HG02943 (cell line): ENCODE results near the gene FAM180A.
"Not testable (repeated sequence)": the region's sequence is repeated elsewhere in the genome, so short reads cannot be mapped to it uniquely, and the experiment has no call there.

Experiments used
- ATAC-seq: cut with Tn5 transposase; IDR thresholded peaks from one replicate; pipeline ENCODE4 v1.9.1; 2021; ENCODE audit warnings: mild to moderate bottlenecking, low read depth, moderate library complexity; ENCODE audit not compliant: unreplicated experiment

Gene FAM180A

DNA sequence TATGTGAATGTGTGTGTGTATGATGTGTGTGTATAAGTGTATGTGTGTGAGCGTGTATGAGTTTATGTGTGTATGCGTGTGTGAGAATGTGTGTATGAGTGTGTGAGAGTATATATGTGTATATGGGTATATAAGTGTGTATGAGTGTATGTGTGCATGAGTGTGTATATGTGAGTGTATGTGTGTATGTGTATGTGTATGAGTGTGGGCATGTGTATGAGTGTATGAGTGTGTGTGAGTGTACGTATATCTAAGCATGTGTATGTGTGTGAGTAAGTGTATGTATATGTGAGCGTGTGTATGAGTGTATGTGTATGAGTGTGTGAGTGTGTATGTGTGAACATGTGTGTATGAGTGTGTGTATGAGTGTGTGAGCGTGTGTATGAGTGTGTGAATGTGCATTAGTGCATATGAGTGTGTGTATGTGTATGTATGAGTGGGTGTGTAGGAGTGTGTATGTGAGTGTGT, 33.5 kb downstream of the FAM180A start:
- ATAC-seq = no peak

DNA sequence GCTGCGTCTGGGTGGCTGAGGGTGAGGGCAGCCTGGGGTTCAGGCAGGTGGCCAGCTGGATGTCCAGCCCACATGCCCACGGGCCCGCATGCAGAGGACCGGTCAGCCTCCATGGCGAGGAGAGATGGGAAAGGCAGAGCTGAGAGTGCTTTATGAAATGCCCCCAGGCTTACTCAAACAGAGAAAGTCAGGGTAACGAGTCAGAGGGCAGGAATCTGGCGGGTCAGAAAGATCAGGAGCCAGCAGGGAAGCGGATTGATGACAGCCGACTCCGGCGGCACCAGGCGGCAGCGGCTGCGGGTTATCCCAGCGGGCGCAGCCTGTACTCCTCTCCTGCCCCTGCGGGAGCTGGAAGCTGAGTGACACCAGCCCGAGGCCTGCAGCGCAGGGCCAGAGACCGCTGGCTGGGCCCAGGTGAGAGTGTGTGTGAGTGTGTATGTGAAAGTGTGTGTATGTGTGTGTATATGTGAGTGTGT, 34.0 kb downstream of the FAM180A start:
- no peak for ATAC-seq

DNA sequence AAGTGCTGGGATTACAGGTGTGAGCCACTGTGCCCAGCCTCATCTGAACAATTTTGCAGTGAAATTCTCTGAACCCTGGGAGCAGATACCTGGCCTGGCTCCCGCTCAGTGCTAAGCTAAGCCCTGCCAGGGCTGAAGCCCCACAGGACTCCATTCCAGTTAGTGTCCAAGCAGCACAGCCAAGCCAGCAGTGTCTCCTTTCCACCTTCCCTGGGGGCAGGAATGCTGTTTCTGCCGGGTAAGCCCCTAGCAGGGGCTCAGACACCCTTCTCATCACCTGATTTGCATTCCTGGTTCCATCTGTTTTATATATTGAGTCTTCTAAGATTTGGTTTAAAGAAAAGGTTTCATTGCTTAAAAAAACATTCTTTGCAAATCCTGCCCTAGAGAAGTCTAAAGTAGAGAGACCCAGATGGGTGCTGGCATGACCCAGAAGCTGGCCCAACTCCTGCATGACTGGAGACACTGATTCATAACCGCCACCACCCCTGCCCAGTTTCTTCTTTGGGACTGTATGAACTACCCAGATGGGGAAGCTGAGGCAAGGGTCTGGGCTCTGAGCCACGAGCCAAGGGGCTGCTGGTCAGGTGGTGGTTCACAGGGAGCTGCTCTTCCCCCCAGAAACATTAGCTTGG, 34.7 kb downstream of the FAM180A start:
- no peak for ATAC-seq

GRCh38 chr7:135712796-135713195, 35.8 kb downstream of the FAM180A start:
- ATAC-seq = no peak

DNA sequence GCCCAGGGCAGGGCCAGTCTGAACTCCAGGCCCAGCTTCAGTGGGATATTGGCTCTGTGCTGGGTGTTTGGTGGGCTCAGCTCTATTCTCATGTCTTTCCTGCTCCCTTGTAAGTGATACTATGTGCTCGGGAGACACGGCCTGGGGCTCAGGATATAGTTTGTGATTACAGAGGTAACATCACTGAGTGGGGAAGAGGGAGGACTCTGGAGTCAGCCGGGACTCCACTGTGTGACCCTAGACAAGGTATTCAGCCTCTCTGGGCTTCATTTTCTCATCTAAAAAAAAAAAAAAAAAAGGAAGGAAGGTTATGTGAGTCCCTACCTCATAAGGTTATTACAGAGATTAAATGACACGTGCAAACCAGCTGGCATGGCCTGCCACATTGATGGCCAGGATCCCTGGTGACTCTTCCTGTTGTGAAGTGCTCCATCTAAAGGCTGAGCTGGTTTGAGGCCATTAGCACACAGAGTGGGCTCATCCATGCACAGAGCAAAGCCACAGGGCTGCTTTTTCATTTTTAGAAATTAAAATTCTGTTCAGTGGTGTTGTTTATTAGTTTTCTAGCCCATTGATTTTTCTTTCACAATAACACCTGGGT, 36.3 kb downstream of the FAM180A start:
- no peak for ATAC-seq

DNA sequence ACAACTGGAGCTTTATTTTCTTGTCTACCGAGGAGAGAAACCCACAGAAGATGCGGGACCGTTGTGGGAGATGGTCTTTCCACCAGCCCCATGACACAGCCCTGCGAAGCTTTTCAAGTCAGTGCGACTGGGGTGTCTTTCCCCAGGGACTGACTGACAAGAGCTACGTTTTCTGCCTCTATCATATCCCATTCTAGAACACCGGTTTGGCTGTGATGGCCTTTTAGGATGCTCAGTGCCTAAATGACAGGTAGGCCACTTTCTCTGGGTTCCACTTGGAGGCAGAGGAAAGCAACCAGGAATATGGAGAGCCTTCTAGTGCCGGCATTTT, 37.5 kb downstream of the FAM180A start:
- ATAC-seq = no peak

DNA sequence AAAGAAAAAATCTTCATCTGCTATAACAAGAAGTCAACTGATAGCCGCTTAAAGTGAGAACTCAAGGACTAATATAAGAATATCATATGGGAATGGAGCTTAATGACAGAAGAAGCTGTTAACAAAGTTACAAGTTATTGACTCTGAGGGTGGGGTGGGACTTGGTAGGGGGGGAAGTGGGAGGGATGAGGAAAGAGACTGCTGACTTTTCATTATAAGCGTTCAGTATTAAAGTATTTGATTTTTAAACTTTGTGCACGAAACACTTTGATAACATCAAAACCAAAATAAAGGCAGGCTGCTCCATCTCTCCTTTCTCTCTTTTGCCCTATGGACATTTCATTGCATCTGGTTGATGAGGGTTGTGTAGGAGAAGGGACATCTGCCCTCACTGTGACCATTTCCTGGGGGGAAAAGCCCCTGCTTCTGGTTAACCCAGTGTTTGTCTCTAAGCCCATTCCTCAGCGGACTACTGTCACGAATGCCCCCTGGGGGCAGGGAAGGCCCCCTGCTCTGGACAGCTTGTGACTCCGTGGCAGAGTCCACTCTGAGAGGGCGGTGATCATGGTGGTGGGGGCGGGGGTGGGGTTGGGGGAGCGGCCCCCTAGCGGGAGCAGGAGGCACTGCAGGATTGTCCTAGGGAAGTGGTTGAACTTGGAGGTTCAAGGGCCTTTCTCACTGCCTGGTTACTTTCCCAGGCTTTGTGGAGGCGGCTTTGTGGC, 38.0 kb downstream of the FAM180A start:
- ATAC-seq = no peak

DNA sequence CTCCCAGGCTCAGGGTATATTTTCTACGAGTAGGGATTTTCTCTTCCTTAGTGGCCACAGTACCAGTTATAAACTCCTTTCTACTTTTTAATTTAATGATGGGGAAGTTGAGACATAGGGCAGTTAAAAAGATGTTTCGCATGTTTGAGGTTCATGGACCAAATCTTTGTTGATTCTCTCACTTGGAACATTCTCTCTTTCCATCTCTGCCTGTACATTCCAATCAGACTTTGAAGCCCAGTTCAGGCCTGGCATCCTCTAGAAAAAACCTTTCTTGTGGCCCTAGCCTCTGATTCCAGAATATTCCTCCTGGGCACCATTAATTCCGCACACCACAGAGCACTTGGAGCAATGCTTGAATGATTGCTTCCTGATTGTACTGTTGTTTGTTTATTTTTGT, 39.1 kb downstream of the FAM180A start:
- ATAC-seq = no peak

- ATAC-seq = no peak
Observed at GRCh38 chr7:135708041-135708440, 40.6 kb downstream of the FAM180A start.

GRCh38 chr7:135707570-135707966, 41.0 kb downstream of the FAM180A start:
- no peak for ATAC-seq

DNA sequence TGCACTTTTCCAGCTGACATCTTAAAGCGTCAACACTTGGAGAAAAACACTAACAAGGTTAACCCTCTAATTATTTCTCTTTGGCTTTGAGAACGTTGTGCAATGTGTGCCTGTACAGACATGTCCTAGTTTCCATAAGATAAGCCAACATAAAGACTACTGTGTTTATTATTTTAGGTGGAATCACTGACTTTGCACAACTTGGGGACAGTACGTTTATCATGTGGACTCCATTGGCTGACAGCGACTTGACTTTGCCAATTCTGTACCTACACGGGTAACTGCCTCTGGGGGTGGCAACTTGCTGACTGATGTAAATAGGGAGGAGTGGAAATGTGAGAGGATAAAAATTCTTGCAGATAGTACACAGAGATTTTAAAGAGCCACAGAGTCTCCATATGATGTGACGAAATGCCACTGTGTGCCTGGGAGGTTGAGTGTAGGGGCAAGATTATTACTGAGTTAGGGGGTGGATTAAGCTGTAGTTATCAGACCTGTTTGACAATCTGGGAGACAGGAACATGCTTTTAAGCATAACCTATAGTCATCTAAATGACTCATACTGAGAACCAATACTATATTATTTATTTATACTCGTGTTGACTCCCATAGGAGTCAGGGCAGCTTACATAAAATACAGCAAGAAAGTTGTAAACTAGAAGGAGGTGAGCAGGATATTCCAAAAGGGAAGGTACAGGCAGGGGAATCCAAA, 41.6 kb downstream of the FAM180A start:
- ATAC-seq = no peak

- ATAC-seq = no peak
Observed at GRCh38 chr7:135706038-135706742, 42.4 kb downstream of the FAM180A start.

DNA sequence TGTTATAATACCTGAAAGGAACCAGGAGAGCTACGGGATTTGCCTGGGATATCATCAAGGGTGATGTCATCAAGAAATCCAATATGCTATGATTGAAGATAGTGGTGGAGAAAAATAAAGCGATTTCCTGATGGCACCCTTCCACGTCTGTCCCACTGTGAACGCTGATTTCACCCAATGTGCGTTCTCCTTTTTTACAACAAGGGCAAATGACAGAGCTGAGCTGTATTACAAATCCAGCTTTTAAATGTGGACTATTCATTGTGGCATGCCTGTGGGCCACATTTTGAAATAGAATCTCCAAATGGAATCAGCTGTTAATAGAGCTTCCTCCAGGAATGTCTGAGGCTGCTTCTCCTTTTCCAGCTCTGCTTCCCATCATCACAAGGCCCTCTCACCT, 43.9 kb downstream of the FAM180A start:
- no peak for ATAC-seq

DNA sequence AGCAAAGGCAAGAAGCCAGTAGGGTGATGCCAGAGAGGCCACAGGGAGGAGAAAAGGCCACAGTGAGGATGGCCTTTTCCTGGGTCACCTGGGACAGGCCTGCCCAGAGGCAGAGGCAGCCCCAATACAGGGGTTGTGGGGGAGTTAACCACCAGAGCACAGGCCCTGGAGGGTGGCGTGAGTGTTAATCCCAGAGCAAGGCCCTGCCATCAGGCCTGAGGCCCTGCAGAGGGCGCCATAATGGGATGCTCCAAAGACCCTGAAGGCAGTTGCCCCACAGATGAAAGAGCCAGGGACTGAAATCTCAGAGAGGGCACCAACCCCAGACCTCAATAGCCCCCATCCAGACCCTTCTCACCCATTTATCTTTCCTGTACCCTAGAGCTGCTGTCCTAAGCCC, 44.5 kb downstream of the FAM180A start:
- ATAC-seq = no peak

- ATAC-seq = no peak
Observed at GRCh38 chr7:135697276-135698049, 51.1 kb downstream of the FAM180A start.

DNA sequence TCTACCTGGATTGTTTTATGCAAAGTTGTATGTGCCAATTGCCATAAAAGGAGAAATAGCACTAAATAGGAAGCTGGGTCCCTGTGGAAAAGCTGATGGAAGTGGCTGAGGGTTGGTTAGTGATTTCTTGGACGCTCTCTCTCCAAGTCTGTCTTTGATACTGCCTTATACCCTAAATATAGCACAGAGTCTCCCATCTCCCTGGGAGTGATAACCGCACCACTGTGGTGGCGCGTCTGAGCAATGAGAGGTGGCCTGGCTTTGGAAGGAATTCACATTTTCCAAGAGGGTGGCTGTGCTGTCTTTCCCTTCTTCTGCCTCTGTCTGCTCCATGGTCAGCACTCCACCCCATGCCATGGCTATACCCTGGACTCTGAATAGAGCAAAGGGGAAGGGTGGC, 55.1 kb downstream of the FAM180A start:
- ATAC-seq = no peak

GRCh38 chr7:135692606-135693005, 56.0 kb downstream of the FAM180A start:
- ATAC-seq = not testable (repeated sequence)

GRCh38 chr7:135692055-135692454, 56.6 kb downstream of the FAM180A start:
- no peak for ATAC-seq

DNA sequence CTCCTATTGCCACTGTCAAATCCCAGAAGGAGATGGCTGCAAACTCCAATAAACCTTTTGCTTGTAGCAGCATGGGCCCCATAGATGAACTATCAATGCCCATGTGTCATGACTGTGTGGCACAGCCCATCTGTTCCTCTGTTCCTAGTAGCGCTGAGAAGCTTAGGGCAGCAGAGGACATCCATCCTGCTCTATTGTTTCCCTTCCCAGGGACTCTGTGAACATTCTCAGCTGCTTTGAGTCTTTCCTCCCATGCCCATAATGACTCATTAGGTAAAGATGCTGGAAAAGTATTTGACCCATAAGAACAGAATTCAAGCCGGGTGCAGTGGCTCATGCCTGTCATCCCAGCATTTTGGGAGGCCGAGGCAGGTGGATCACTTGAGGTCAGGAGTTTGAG, 58.0 kb downstream of the FAM180A start:
- no peak for ATAC-seq

- ATAC-seq = no peak
Observed at GRCh38 chr7:135687466-135687865, 61.1 kb downstream of the FAM180A start.
